RKO (cell line): ENCODE results near the gene VSNL1.

Experiments used
- DNase-seq: peaks from one replicate; pipeline ENCODE4 v3.0.0-alpha.2; 2016; ENCODE audit warnings: low spot score

VSNL1 gene

DNA sequence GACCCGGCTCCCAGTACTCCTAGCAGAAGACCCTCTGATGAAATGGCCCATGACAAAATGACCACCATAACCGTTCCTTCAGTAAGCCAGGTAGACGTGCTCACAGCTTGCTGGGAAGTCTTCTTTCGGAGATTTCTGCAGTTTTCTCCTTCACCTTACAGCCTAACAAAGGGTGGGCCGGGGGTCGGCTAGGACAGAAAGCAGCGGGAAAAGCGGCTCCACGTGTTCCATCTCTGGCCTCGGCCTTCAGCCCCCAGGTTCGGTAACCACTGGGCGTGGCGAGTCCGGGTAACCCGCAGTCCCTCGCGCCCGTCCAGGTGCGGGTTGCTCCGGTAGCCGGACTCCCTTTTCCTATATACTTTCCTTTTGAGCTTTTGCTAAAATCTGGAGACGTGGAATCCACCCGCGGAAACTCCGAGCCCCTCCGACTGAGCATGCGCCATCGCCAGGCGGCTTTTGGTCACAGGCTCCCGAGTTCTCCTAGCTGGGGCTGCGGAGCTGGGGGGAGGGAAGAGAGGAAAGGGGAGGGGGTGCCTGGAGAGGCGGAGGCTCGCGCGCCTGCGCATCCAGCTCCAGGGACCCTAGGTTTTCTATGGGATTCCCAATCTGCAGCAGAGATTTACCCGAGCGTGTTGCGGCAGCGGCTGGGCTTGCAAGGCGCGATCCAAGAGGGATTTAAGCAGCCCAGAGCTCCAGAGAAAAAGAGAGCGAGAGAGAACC lies at the start of gene VSNL1:
Gene VSNL1, plus strand, starts transcription at position 604 of the 720 bp plus-strand sequence. CDS start 51,379 bp downstream, outside the sequence.
- no peak for DNase-seq

GRCh38 chr2:17495590-17495989 lies 44.9 kb upstream of the VSNL1 start:
- no peak for DNase-seq

- no peak for DNase-seq
Measured at GRCh38 chr2:17497718-17498117, 42.8 kb upstream of the VSNL1 start.

DNA sequence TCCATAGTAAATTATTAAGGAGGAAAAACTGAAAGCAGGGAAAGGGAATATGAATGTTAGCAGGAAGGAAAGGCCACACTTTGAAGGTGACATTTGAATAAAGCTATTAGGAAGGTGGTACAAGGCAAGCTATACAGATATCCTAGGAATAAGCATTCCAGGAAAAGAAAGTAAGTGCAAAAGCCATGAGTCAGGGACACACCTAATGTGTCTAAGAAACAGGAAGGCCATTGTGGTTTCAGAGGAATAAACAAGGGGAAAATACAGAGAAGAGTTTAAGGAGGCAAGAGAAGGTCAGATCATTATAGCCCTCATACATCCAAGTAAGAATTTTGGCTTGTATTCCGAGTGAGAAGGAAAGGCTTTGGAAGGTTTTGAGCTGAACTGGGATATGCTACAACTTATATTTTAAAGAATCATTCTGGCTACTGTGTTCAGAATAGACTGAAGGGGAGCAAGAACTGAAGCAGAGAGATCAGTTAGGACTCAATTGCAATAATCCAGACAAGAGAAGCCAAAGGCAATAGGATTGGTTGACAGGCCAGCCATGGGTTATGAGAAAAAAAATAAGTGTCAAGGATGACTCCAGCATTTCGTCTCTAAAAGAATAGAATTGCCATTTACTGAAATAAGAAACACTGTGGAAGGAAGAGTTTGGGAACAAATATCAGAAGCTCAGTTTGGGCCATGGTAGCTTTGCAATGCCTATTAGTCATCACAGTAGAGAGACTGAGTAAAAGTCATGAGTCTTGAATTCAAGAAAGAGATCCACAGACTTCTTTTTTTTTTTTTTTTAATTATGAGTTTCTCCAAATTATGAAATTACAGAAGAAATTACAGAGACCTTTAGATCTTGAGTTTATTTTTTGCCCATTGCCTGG lies 33.5 kb upstream of the VSNL1 start:
- DNase-seq, result no peak

GRCh38 chr2:17515652-17516051 lies 24.8 kb upstream of the VSNL1 start:
- no peak for DNase-seq

- DNase-seq, result no peak
Measured at GRCh38 chr2:17517481-17518211, 22.9 kb upstream of the VSNL1 start.

DNA sequence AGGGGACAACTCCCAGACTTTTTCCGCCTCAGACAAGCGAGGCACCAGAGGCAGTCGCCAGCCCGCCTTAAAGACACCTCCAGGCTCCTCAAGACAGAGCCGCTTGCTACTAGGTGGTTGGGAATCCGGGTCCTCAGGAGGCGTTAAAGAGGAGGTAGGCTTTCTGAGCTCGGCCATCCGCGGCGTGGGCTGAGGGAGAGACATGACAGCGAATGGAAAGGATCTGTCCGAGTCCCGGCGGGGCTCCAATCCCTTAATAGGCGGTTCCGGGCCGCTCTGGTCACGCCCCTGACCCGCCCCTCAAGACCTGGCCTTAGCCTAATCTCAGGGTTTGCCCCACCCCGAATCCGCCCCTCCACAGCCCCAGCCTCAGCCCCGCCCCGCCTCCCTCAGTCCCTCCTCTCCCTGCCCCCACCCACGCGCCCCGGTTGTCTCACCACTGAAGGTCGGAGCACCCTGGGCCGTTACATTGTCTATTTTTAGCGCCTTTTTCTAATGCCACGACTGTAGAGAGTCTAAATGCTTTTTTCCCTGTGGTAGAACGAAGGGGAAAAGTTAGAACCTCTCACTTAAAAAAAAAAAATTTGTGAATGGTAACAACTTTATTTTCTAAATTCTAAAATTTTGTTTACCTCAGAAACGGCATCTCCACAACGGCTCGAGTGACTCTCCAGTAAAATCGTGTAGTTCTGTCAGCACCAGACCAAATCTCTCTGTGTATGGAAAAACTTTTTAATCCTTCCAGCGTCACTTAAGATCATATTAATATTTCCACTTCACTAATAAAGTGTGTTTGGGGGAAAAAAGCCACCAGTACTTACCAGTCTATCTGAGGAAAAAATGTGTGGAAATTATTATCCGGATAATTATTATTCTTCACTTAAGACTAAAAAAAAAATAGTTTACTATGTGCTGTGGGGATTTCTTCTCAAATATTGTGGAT lies 22.0 kb upstream of the VSNL1 start, which contains the start of gene RAD51AP2:
Gene RAD51AP2, minus strand, starts transcription at position 229 of the 943 bp plus-strand sequence. Its CDS starts 25 bp downstream, at position 204.
- peak; percentile 49 for DNase-seq

- DNase-seq, result no peak
Measured at GRCh38 chr2:17519486-17519885, 21.0 kb upstream of the VSNL1 start.

DNA sequence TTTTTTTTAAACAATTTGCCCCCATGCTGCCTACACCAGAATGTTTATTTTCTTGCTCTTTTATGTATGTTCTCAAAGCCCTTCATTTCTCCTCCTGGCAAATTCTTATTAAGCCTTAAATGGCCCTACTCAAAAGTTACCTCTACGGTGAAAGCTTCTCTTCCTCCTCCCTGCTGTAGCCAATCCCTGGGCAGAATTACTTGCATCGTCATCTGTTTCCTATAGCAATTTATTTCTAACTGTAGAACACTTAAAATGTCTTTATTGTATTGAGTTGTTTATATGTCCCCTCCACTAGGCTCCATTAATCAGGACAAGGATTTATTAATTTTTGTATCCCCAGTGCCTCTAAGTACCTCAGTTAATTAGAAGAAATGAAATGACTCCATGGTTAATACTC lies 19.7 kb upstream of the VSNL1 start:
- no peak for DNase-seq

DNA sequence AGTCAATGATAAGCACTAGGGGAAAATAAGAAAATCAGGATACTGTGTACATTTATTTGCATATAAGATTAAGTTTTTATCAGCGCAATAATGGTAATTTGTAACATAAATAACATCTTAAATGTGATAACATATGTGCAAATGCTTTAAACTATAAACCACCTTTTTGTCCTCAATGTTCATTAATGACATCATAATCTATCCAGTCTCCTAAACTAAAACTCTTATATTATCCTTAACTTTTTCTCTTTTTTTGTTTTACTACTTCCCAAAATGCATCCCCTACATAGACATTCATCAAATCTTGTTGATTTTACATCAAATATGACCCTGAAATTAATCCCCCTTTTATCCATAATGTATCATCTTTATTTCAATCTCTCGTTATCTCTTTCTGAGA lies 18.9 kb upstream of the VSNL1 start:
- DNase-seq, result no peak

DNA sequence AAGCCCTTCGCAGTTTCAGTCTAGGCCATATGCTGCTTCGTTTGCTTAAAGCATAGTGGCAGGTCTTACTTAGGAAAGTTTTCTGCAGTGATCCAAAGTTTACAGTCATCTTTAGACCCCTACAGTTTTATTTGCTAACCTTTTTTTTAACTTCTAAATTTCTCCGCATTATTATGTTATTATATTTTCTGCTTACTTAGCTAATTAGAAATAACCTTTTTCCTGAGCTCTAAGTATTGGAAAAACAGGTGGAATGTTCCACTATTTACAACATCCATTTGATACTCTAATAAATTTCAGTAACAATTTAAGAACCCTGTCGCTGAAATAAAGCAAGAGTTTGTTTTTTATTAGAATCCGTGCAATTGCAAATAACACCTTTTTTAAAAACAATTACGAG lies 18.2 kb upstream of the VSNL1 start:
- no peak for DNase-seq

- DNase-seq, result no peak
Measured at GRCh38 chr2:17529771-17530170, 10.7 kb upstream of the VSNL1 start.

GRCh38 chr2:17533546-17533945 lies 7.0 kb upstream of the VSNL1 start:
- DNase-seq, result no peak

DNA sequence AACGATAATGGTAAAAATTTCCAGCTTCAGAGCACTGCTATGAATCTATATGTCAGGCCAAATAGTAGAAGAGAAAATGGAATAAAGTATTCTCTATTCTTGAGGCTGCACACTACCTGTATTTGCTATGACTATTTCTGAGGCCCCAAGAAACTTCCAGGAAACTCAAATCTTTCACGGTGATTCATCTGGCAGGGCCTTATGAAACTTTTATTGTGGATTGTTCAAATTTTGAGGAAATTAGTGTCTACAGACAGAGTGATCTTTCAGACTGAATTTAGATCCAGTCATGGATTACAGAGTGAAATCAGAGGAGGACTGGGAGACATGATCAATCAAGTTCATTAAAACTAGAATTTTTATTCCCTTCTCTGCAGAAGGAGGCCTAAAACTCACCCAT lies 4.1 kb upstream of the VSNL1 start:
- DNase-seq, result no peak

DNA sequence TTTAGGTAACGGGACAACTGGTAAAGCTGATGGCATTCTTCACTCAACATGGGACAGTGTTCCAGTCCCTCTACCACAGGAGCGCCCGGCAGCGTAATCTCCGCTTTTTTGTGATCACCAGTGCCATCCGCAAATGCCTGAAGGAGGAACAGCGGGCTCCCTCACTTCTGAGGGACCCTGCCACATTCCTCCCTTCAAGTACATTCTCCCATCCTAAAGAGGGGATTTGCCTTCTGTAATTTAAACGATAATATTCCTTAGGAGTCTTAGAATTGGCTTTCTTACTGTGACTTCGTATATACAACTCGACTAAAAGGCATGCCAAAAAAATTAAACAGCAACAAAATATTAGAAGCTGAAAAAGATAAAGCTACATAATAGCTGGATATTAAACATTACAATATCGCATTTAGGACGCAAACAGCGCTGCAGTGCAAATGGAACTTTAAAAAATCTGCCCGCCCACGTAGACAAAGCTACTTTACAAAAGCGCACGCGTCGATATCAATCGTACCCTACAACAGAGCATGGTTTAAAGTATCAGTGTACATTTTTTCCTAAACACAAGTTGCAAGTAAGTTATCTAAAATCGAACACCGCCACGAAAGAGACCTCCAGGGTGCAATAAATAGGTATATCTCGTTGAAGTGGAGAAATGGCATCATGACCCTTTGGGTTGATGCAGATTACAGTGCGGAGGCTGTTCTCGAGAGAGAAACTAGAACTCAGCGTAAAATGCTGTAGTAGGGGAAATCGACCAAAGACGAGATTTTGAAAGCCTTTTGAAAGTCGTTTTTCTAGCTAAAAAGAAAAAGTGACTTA lies 2.3 kb upstream of the VSNL1 start:
- DNase-seq, result no peak

- no peak for DNase-seq
Measured at GRCh38 chr2:17538844-17539554, 1.5 kb upstream of the VSNL1 start.

GRCh38 chr2:17539611-17540092 lies 844 bp upstream of the VSNL1 start:
- DNase-seq, result no peak

GRCh38 chr2:17540813-17541530 lies 476 bp downstream of the VSNL1 start:
- no peak for DNase-seq

GRCh38 chr2:17541531-17541950 lies 1.0 kb downstream of the VSNL1 start:
- DNase-seq, result no peak
